HEK293 (cell line): ENCODE data around the gene NUP35.
"Not testable (repeated sequence)": the region's sequence is repeated elsewhere in the genome, so short reads cannot be mapped to it uniquely, and the experiment has no call there.

Experiments
- SP2 ChIP-seq: fragments of 450-650 bp; formaldehyde crosslinking; IDR thresholded peaks from 2 replicates; pipeline ENCODE4 v1.5.1; 2016; ENCODE audit warnings: missing biosample characterization, missing genetic modification characterization
- TF ChIP-seq, protein P1 (sequence below): fragments of 450-650 bp; formaldehyde crosslinking; IDR thresholded peaks from 2 replicates; pipeline ENCODE4 v1.5.0; 2017; ENCODE audit warnings: missing biosample characterization, missing genetic modification characterization, borderline replicate concordance

DNA sequence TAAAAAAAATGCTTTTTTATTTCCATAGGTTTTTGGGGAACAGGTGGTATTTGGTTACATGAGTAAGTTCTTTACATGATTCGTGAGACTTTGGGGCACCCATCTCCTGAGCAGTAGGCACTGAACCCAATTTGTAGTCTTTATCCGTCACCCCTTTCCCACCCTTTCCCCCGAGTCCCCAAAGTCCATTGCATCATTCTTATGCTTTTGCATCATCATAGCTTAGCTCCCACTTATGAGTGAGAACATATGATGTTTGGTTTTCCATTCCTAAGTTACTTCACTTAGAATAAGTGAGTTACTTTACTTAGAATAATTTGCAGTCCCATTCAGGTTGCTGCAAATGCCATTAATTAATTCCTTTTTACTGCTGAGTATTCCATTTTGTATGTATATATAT lies 28.0 kb downstream of the NUP35 start:
- TF ChIP-seq, protein P1, sequence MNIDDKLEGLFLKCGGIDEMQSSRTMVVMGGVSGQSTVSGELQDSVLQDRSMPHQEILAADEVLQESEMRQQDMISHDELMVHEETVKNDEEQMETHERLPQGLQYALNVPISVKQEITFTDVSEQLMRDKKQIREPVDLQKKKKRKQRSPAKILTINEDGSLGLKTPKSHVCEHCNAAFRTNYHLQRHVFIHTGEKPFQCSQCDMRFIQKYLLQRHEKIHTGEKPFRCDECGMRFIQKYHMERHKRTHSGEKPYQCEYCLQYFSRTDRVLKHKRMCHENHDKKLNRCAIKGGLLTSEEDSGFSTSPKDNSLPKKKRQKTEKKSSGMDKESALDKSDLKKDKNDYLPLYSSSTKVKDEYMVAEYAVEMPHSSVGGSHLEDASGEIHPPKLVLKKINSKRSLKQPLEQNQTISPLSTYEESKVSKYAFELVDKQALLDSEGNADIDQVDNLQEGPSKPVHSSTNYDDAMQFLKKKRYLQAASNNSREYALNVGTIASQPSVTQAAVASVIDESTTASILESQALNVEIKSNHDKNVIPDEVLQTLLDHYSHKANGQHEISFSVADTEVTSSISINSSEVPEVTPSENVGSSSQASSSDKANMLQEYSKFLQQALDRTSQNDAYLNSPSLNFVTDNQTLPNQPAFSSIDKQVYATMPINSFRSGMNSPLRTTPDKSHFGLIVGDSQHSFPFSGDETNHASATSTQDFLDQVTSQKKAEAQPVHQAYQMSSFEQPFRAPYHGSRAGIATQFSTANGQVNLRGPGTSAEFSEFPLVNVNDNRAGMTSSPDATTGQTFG: not testable (repeated sequence)
- TF ChIP-seq SP2: not testable (repeated sequence)
